Measurements from ENCODE around the gene TUBGCP6. TPM values are rescaled to one million over a fixed set of nuclear protein-coding genes. Genes with fewer than 3 reads are reported as not detected.

The TUBGCP6 gene
- total RNA-seq, 1 experiment from 2014 or later = 38.6 TPM

DNA sequence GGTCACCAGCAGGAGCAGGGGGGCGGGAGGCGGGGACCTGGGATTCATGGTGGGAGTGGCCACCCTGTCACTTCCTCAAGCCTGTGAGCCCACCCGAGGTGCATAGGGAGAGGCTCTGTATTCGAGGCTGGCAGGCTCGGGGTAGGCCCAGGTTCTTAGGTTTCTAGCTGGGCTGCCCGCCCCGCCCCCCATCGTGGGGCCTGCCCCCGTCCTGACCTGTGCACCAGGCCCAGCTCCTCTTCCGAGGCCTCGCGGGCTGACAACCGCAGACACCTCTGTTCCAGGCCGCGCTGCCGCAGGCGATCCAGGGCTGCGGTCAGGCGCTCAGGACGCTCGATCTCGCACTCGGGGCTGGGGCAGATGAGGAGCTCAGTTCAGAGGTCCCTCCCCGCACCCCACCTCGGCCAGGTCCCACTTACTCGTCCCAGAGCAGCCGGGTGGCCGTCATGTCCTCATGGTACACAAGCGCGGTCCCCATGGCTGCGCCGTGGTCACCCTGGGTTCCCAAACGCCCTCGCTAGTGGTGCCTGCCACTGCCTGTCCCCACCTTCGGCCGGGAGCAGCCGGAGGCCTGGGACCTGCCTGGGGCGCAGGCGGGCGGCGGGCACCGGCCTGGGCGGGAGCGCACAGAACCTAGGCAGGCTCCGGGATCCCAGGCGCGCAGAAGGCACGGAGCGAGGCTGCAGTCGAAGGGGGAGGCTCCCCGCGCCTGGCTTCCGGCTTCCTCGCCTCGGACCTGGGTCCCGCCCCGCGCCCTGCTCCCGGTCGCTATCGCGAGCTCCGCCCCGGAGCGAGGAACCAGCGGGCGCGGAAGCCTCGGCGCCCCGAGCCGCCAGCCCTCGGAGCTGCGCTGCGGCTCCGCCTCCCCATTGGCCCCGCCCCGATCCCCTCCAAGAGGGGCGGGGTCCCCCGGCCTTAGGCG lies 6.0 kb upstream of the TUBGCP6 start, which contains the start of gene HDAC10:
Gene HDAC10, minus strand, starts transcription at position 711 of the 922 bp plus-strand sequence. Its CDS starts 233 bp downstream, at position 478.
- intact Hi-C loops (cut with micrococcal nuclease) = loop anchor here (5.0 kb wide), 1 partner anchor 246 kb away; no protein-coding TSS in a partner anchor
- peak within 1 kb of the TSS; percentile 70 to 93 for H3K4me3 ChIP-seq (replicated peaks in 1 of 2; ENCODE audit: low read depth in 1 of 2, low read length in 2 of 2)
- TF ChIP-seq CEBPB (IDR thresholded peaks at IDR 0.05; ENCODE audit: low read depth) (no peak), SRF (IDR thresholded peaks at IDR 0.05; ENCODE audit: low read depth) (no peak), ZFX (IDR thresholded peaks at IDR 0.05) (peak; percentile 76; the same call in 1 of the 2 replicates), SIN3A (IDR thresholded peaks at IDR 0.05; ENCODE audit: low read depth) (peak; percentile 77; the same call in 1 of the 2 replicates), POLR2AphosphoS5 (IDR thresholded peaks at IDR 0.05; ENCODE audit: low read depth, low read length) (peak; percentile 69), EGR1 (IDR thresholded peaks at IDR 0.05; ENCODE audit: low read depth) (no peak), CBX3 (IDR thresholded peaks at IDR 0.05; ENCODE audit: low read depth) (no peak), FOSL1 (IDR thresholded peaks at IDR 0.05; ENCODE audit: low read depth) (no peak), POLR2A (IDR thresholded peaks at IDR 0.05; ENCODE audit: borderline replicate concordance, extremely low read depth, insufficient read depth, insufficient read length) (no peak), EZH2phosphoT487 (IDR thresholded peaks at IDR 0.05; ENCODE audit: borderline replicate concordance) (no peak), EZH2 (IDR thresholded peaks at IDR 0.05) (no peak), JUND (IDR thresholded peaks at IDR 0.05) (no peak), SP1 (IDR thresholded peaks at IDR 0.05; ENCODE audit: low read depth) (no peak), YY1 (IDR thresholded peaks at IDR 0.05; ENCODE audit: extremely low read depth, insufficient replicate concordance, low read depth, low read length) (no peak), ZNF274 (IDR thresholded peaks at IDR 0.05; ENCODE audit: low read depth, low read length) (no peak)
- TF ChIP-seq, protein P1, sequence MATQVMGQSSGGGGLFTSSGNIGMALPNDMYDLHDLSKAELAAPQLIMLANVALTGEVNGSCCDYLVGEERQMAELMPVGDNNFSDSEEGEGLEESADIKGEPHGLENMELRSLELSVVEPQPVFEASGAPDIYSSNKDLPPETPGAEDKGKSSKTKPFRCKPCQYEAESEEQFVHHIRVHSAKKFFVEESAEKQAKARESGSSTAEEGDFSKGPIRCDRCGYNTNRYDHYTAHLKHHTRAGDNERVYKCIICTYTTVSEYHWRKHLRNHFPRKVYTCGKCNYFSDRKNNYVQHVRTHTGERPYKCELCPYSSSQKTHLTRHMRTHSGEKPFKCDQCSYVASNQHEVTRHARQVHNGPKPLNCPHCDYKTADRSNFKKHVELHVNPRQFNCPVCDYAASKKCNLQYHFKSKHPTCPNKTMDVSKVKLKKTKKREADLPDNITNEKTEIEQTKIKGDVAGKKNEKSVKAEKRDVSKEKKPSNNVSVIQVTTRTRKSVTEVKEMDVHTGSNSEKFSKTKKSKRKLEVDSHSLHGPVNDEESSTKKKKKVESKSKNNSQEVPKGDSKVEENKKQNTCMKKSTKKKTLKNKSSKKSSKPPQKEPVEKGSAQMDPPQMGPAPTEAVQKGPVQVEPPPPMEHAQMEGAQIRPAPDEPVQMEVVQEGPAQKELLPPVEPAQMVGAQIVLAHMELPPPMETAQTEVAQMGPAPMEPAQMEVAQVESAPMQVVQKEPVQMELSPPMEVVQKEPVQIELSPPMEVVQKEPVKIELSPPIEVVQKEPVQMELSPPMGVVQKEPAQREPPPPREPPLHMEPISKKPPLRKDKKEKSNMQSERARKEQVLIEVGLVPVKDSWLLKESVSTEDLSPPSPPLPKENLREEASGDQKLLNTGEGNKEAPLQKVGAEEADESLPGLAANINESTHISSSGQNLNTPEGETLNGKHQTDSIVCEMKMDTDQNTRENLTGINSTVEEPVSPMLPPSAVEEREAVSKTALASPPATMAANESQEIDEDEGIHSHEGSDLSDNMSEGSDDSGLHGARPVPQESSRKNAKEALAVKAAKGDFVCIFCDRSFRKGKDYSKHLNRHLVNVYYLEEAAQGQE (IDR thresholded peaks at IDR 0.05; ENCODE audit: low read depth) = no peak
- TF ChIP-seq, protein P2, sequence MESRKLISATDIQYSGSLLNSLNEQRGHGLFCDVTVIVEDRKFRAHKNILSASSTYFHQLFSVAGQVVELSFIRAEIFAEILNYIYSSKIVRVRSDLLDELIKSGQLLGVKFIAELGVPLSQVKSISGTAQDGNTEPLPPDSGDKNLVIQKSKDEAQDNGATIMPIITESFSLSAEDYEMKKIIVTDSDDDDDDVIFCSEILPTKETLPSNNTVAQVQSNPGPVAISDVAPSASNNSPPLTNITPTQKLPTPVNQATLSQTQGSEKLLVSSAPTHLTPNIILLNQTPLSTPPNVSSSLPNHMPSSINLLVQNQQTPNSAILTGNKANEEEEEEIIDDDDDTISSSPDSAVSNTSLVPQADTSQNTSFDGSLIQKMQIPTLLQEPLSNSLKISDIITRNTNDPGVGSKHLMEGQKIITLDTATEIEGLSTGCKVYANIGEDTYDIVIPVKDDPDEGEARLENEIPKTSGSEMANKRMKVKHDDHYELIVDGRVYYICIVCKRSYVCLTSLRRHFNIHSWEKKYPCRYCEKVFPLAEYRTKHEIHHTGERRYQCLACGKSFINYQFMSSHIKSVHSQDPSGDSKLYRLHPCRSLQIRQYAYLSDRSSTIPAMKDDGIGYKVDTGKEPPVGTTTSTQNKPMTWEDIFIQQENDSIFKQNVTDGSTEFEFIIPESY (IDR thresholded peaks at IDR 0.05; ENCODE audit: extremely low read depth, insufficient replicate concordance, low read length) = peak; percentile 86
- TF ChIP-seq, protein P3, sequence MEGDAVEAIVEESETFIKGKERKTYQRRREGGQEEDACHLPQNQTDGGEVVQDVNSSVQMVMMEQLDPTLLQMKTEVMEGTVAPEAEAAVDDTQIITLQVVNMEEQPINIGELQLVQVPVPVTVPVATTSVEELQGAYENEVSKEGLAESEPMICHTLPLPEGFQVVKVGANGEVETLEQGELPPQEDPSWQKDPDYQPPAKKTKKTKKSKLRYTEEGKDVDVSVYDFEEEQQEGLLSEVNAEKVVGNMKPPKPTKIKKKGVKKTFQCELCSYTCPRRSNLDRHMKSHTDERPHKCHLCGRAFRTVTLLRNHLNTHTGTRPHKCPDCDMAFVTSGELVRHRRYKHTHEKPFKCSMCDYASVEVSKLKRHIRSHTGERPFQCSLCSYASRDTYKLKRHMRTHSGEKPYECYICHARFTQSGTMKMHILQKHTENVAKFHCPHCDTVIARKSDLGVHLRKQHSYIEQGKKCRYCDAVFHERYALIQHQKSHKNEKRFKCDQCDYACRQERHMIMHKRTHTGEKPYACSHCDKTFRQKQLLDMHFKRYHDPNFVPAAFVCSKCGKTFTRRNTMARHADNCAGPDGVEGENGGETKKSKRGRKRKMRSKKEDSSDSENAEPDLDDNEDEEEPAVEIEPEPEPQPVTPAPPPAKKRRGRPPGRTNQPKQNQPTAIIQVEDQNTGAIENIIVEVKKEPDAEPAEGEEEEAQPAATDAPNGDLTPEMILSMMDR (IDR thresholded peaks at IDR 0.05 in 2 of 3, conservative IDR thresholded peaks at IDR 0.05 in 1 of 3; ENCODE audit: borderline replicate concordance in 1 of 3, insufficient read depth in 1 of 3, low read depth in 2 of 3, low read length in 2 of 3) = no peak

More for the DNA sequence above, 6.0 kb upstream of the TUBGCP6 start, which contains the start of gene HDAC10:
- ATAC-seq = peak; percentile 76
- H3K36me3 ChIP-seq (ENCODE audit: control insufficient read depth in 1 of 2, insufficient read depth in 2 of 2, low read length in 2 of 2) = peaks cover 0 to 16% of the 10 kb centered on the region in 2 experiments; a peak in 2 of 4 replicates
- H3K79me2 ChIP-seq (ENCODE audit: insufficient read depth, low read length) = peaks cover 40% of the 10 kb centered on the region
- no peaks in the 10 kb centered on the region for H3K9me2 ChIP-seq (ENCODE audit: insufficient read depth)
- ChIA-PET POLR2A (interaction anchor here (0.6 to 1.7 kb wide), 5 partner anchors 10 to 90 kb away, joined by 3 to 7 read pairs (median 4); no protein-coding TSS in a partner anchor), CTCF (interaction anchor here (0.9 to 3.0 kb wide), 9 partner anchors 12 to 370 kb away, joined by 3 to 17 read pairs (median 4); partner anchors contain the start of genes LMF2, NCAPH2 and SCO2), RAD21 (ENCODE audit: low non-redundant PET in 1 of 2, low total read pairs in 2 of 2, uncharacterized antibody in 2 of 2, unreplicated experiment in 2 of 2) (interaction anchor here (0.6 to 0.7 kb wide), 3 partner anchors 9 to 75 kb away, joined by 3 read pairs; no protein-coding TSS in a partner anchor)
- no peaks in the 10 kb centered on the region for H3K27me3 ChIP-seq (ENCODE audit: insufficient read depth, low read length)
- H2AFZ ChIP-seq (ENCODE audit: low read depth, low read length, poor library complexity, severe bottlenecking) = no peak within 1 kb of the TSS
- peak within 1 kb of the TSS; percentile 98 for H3K4me2 ChIP-seq (ENCODE audit: low read length)
- no peak for DNase-seq (ENCODE audit: low read depth, low spot score)
- H3K9ac ChIP-seq (ENCODE audit: low read length) = peak within 1 kb of the TSS; percentile 96
- H3K4me1 ChIP-seq (ENCODE audit: control insufficient read depth in 1 of 2, insufficient read depth in 2 of 2, low read length in 2 of 2) = peaks cover 17 to 59% of the 10 kb centered on the region in 2 experiments; a peak in 3 of 4 replicates
- H3K9me3 ChIP-seq (ENCODE audit: control insufficient read depth in 1 of 2, insufficient read depth in 1 of 2, low read depth in 1 of 2, low read length in 2 of 2) = no peaks in the 10 kb centered on the region
- H4K20me1 ChIP-seq (ENCODE audit: insufficient read depth) = no peaks in the 10 kb centered on the region
- peak within 1 kb of the TSS; percentile 99 for H3K27ac ChIP-seq (ENCODE audit: low read depth, low read length)
- TSS peak; percentile 22 for BruUV-seq (replicated peaks)

Data from HCT116 (cell line).